GM12874 (cell line): ENCODE measurements around the gene AFF4.

Experiments
- TF ChIP-seq, protein P1 (sequence below): IDR thresholded peaks from 2 replicates; pipeline ENCODE4 v1.5.1; 2011; ENCODE audit warnings: low read depth, mild to moderate bottlenecking, control low read depth, low read length, moderate library complexity; ENCODE audit not compliant: insufficient read depth

AFF4 gene

GRCh38 chr5:132853790-132854189 lies 109.6 kb downstream of the AFF4 start:
- TF ChIP-seq, protein P1, sequence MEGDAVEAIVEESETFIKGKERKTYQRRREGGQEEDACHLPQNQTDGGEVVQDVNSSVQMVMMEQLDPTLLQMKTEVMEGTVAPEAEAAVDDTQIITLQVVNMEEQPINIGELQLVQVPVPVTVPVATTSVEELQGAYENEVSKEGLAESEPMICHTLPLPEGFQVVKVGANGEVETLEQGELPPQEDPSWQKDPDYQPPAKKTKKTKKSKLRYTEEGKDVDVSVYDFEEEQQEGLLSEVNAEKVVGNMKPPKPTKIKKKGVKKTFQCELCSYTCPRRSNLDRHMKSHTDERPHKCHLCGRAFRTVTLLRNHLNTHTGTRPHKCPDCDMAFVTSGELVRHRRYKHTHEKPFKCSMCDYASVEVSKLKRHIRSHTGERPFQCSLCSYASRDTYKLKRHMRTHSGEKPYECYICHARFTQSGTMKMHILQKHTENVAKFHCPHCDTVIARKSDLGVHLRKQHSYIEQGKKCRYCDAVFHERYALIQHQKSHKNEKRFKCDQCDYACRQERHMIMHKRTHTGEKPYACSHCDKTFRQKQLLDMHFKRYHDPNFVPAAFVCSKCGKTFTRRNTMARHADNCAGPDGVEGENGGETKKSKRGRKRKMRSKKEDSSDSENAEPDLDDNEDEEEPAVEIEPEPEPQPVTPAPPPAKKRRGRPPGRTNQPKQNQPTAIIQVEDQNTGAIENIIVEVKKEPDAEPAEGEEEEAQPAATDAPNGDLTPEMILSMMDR = no peak

- TF ChIP-seq, protein P1 = no peak
Measured at GRCh38 chr5:132853323-132853722, 110.1 kb downstream of the AFF4 start.

DNA sequence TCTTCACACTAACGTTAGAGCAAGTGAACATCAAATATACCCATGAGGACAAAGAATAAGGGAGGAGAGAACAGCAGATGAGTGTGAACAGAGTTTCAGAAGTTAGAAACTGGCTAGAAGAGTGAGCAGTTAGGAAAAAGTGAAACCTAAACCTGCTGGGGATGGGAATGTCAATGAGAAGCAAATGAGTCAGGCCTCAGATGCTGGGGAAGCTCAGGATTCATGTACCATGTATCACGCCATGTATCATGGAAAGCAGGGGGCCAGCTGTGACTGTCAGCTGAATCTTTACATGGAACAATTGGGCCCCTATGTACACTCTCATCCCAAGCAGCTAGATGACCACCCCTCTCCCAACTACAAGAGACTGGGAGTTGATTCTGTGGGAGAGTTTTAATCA lies 113.4 kb downstream of the AFF4 start:
- TF ChIP-seq, protein P1 = no peak

DNA sequence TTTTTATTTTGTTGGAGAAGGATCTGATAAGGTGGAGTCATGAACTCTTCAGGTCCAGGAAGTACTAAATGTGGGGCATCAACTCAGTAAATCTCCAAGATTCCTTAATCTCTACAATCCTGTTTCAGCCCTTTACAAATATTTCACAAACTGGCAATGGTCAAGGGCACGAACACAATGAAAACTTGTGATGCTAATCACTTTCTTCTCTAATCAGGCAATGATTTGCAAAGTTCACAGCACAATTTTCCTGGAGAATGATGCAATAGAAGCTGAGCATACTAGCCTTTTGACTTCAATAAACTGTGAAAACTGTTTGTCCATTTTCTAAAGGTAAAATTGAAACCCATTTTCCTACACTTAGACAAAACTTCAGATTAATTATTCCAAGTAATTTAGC lies 114.1 kb downstream of the AFF4 start:
- TF ChIP-seq, protein P1 = no peak

DNA sequence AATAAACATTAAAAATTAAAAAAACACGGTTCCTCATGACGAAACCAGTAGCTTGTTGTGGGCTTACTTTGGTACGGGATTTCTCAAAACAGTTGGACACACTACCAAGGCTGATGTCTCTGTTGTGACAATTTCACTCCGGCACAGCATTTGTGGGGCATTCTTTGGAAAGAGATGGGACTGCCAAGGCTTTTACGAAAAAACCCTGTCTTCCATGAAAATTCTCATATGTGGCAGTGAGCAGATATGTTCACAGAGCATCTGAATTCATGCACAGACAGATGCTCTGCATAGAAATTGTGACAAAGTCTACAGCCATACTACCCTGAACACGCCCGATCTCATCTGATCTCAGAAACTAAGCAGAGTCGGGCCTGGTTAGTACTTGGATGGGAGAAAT lies 115.2 kb downstream of the AFF4 start:
- TF ChIP-seq, protein P1 = no peak

DNA sequence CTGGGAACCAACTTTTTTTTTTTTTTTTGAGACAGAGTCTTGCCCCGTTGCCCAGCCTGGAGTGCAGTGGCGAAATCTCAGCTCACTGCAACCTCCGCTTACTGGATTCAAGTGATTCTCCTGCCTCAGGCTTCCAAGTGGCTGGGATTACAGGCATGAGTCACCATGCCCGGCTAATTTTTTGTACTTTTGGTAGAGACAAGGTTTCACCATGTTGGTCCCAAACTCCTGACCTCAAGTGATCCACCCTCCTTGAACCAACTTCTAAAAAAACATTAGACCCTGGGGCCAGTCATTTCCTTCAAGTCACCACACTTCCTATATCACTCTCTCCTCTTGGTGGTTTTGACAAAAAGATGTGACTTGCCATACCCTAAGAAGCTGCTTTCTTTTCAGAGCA lies 122.1 kb downstream of the AFF4 start:
- TF ChIP-seq, protein P1 = no peak

DNA sequence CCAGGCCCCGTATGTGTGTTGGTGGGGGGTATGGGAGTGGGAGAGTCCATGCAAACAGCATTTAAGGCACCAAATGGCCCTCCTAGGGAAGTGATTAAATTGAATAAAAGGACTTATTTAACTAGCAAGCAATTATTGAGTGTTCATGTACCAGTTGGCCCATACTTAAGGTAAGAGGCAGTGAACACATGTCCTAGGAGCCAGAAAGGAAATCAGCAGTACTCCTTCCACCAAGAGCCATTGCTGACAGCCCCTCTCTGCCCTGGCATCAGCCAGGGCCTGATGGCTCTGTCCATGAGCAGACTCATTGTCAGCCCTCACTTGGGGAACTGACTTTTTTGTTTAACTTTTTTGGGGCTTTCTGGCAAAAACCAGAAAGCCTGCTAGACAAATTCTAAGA lies 122.5 kb downstream of the AFF4 start:
- TF ChIP-seq, protein P1 = no peak

DNA sequence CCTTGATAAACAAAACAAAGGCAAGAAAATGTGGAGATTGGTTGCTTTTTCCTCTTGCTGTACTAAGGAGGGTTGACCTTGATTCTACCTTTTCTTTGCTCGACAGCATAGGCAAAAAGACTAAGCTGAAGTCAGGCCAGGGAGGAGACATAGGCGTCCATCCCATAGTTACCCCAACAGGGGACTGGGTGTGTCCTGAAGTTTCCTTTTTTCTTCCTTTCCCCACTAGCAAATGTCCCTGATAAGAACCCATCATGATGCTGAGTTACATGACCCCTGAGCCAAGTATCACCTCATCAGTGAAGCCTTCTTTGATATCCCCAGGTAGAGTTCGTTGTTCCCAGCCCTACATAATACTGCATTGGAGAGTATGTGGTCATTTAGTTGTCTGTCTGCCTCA lies 123.1 kb downstream of the AFF4 start:
- TF ChIP-seq, protein P1 = no peak
